NCI-H446 treated with DMSO at 0.1 percent for 48 hours (cell line): ENCODE measurements around the gene SUPT20HL2.
"Not testable (repeated sequence)": the region's sequence is repeated elsewhere in the genome, so short reads cannot be mapped to it uniquely, and the experiment has no call there.

ENCODE experiments used
- DNase-seq: peaks from one replicate; lab custom pipeline; 2025; lab: John Stamatoyannopoulos, UW

SUPT20HL2 gene

DNA sequence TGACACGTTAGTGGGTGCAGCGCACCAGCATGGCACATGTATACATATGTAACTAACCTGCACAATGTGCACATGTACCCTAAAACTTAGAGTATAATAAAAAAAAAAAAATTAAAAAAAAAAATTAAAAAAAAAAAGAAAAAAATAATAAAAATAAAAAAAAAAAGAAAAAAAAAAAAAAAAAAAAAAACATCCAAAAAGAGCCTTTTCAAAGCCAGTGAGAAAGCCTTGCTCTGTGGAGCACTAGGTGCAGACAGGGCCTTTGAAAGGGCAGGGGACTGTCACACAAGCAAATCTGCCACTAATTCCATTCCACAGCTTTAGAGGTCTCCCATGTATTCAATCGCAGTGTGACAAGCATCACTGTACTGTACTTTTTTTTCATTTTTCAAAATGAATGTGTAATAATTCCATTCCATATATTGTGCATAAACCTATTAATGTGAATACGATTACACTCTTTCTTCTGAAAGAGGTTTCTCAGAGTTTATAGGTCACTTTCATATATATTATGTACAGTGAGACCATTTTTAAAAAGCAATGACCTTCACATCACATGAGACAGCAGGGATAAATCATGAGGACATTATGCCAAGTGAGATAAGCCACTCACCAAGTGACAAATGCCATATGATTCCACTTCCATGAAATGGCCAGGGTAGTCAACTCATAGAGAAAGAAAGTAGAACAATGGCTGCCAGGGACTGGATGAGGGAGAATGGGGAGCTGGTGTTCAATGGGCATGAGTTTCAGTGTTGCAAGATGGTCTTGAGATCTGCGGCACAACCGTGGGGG lies 4.1 kb downstream of the SUPT20HL2 start:
- not testable (repeated sequence) for DNase-seq

DNA sequence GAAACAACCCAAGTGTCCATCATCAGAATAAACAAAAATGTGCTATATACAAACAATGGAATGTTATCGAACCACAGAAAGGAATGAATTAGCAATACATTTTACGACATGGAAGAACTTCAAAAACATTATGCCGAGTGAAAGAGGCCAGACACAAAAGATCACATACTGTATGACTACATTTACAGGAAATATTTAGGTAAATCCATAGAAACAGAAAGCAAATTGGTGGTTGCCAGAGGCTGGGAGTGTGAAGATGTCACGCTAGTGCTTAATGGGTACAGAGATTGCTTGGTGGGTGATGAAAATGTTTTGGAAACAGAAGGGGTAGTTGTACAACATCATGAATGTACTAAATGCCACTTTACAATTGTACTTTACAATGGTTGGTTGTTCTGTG lies 5.1 kb downstream of the SUPT20HL2 start:
- not testable (repeated sequence) for DNase-seq

DNA sequence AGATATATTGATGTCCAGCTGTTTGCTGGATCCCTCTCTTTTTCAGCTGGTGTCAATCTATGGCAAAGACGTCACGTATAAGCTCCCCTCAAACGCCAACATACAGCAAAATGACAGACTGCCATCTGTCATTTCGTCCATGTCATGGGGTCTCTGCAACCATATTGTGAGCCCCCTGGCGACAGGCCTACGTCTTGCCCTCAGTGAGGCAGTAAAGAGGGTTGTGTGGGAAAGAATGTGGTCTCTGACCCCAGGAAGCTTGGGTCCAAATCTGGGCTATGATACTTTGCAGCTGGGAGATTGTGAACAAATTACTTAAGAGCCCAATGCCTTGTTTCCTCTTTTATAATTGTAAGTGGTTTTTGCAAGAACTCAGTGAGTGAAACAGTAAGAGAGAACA lies 7.4 kb downstream of the SUPT20HL2 start:
- DNase-seq: no peak

DNA sequence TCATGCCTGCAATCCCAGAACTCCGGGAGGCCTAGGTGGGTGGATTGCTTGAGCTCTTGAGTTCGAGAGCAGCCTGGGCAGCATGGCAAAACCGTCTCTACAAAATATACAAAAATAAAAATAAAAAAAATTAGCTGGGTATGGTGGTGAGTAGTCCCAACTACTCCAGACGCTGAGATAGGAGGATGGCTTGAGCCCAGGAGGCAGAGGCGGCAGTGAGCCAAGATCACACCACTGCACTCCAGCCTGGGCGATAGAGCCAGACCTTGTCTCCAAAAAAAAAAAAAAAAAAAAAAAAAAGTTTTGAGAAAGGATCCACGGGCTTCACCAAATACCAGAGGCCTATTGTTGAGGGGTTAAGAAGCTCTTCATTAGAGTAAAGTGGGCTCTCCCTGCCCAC lies 8.0 kb downstream of the SUPT20HL2 start:
- no peak for DNase-seq

DNA sequence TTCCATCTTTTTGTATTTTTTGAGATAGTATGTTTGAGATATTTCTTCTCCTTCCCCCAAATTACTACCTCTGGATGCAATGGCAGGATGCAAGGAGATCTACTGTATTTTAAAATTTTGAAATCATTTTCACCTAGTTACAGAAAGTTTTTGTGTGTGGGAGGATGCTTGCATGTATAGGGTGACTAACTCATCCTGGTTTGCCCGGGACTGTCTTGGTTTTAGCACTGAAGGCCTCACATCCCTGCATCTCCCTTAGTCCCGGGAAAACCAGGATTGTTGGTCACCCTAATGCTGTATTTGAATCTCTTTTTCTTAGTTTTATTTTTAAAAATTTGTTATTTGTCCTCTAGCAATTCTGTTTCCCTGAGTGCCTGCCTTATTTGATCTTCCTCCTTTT lies 12.1 kb downstream of the SUPT20HL2 start:
- DNase-seq: no peak

DNA sequence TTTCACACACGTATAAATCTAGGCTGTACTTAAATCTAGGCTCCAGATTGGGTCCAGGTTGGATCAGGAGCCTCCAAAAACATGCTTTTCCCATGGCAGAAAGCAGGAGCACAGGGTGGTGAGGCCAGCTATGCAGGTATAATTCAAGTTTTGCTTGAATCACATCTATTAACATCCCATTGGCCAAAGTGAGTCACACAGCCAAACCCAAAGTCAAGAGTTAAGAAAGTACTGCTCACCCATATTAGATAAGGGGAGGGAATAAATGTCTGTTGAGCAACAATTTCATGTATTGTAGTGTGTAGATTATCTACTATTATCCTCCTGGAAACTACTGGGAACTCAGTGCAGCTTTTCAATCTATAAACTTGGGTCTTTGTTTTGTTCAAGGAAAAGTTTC lies 12.8 kb downstream of the SUPT20HL2 start:
- no peak for DNase-seq

DNA sequence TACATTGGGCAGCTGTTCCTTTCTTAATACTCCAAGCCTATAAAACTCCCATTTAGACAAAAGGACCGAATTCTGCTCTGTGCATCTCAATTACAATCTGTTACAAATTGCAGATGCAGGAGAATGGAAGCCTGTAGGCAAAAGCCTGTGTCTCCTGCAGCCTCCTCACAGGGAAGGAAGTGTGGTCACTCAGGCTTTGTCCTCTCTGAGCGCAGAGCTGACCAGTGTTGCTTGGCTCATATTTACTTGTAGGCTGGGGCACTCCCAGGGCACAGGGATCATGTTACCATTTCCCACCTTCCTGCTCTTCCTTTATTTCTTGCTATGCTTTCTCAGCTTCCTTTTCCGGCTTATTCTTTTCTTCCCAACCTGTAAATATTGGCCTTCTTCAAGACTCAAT lies 15.7 kb downstream of the SUPT20HL2 start:
- no peak for DNase-seq

DNA sequence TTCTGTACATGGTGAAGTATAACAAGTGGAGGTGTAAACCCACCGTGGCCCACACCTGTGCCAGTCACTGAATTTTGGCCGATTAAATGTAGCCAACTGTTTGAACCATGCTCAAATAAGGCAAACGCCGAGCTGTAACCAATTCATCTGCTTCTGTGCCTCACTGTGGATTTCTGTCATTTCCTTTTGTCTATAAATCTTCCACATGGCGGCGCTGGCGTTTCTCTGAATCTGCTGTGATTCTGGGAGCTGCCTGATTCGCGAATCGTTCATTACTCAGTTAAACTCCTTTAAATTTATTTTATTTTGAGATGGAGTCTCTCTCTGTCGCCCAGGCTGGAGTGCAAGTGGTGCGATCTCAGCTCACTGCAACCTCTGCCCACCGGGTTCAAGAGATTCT lies 19.2 kb downstream of the SUPT20HL2 start:
- no peak for DNase-seq

DNA sequence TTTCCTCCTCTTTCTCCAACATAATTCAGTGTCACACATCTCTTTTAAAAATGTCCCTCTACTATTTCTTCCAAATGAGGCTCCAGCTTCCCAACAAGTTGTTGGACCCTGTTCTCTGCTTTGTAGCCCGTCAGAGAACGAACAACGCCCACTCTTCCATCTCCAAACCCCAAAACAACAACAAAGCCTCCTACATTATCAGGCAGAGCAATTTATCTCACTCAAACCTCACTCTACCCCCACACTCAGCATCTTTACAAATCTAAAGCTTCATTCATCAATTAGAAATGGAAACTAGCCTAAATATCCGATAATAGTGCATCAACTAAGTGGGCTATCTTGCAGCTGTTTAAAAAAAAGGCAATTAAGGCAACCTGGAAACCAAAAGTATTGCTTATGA lies 20.5 kb downstream of the SUPT20HL2 start:
- no peak for DNase-seq

DNA sequence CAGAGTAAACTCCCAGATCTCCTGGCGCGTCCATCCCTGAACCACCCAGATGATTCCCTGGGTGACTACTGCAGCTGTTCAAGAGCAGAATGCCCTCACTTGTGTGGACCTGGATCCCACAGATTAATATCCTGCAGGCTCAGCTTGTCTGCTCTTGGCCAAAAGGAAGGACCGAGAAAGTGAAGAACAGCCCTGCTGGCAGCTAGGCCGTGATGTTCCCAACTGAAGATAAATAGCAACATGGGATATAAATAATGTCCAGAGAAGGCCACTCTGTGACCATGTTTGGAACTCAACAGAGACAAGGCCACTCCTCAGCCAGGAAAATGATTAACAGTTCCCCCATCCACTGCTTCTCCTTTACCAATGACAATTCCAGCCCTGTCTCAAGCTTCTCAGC lies 21.5 kb downstream of the SUPT20HL2 start:
- no peak for DNase-seq

DNA sequence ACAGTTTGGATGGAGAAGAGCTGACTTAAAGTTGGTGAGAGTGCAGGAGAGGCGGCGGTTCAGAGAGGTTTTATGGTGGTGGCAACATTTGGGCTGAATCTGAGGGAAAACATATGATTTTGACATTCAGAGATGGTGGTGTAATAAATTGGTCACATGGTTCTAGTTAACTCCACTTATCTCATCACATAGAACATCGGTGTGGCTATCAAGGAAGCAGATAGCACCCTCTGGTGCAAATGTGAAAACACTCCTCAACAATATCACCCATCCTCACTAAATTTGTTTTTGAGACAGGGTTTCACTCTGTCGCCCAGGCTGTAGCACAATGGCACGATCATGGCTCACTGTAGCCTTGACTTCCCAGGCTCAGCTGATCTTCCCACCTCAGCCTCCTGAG lies 28.8 kb downstream of the SUPT20HL2 start:
- no peak for DNase-seq

DNA sequence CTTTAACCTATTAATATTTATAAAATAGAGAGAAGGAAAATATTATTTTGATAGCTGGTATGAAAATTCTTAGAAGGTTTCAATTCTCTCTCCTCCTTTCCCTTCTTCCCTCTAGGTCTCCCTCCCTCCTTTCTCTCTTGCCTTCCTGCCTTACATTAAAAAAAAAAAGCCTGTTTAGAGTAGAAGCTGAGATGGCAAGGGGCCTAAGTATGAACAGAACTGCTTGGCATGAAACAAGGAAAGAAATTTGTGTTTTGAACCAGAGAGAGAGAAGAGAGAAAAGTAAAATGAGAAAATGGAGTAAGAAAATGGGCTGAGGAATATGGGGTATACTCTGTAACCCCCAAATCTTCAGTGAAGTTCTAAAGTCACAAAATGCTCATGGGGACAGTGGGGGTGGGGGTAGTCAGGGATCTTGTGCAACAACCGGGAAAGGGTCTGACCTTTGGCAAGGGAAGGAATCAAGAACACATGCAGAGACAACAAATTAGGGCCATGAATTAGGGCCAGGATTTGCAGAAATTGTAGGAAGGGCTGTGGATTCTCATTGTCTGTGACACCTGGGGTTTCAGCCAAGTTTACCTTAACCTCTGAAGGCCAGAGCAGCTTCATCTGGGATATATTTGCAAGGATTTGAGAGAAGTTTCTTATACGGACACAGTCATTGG lies 30.6 kb downstream of the SUPT20HL2 start:
- DNase-seq: no peak

DNA sequence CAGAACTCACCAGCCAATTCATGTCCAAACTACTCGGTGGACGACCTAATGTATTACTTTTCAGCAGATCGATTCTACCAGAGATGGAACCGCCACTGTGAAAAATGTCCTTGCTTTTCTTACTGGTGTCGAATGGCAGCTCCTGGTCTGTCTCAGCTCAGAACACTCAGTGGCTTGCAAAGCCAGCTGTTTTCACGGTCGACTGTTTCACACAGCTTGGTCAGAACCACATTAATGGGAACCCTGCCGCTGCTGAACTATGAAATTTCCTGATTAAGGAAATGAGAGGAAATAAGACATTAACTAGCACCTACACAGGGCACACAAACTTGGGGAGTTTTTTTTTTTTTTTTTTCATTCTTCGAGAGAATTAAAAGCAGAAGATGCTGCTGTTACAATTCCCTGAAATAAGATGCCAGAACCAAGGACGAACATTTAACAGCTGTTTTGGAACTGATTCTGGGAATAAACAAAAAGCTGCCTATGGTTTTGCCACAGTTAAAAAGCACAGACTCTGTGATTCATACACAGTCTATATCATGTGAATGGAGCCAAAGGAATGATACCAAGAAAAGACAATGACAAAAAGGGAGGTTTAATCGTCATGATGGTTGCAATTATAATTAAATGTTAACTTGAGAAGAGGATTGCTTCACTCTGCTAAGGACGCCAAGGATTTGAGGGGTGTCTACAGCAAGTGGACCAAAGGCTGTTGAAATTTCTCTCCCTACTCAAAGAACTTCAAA lies 31.3 kb downstream of the SUPT20HL2 start:
- no peak for DNase-seq

DNA sequence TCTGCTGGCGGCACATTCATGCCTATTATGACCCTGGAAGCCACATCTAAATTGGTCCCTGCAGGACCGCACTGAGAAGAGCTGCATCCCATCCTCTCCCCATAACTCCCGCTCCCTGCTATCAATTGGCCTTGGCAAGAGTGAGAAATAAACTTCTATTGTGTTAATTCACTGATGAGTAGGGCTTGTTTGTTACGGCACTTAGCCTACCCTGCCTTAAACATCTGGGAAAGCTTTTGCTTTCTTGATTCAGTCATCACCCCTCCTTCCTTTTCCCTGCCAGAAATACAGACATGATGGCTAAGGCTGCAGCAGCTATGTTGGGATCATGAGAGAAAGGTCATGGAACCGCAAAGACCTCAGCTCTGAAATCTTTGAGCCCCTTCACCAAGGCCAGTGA lies 36.5 kb downstream of the SUPT20HL2 start:
- DNase-seq: no peak

DNA sequence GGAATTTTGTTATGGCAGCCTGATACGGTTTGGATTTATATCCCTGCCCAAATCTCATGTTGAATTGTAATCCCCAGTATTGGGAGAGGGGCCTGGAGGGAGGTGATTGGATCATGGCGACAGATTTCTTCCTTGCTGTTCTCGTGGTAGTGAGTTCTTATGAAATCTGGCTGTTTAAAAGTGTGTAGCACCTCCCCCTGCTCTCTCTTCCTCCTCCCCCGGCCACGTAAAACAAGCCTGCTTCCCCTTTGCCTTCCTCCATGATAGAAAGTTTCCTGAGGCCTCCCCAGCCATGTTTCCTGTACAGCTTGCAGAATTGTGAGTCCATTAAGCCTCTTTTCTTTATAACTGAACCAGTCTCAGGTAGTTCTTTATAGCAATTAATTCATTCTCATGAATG lies 37.9 kb downstream of the SUPT20HL2 start:
- no peak for DNase-seq

DNA sequence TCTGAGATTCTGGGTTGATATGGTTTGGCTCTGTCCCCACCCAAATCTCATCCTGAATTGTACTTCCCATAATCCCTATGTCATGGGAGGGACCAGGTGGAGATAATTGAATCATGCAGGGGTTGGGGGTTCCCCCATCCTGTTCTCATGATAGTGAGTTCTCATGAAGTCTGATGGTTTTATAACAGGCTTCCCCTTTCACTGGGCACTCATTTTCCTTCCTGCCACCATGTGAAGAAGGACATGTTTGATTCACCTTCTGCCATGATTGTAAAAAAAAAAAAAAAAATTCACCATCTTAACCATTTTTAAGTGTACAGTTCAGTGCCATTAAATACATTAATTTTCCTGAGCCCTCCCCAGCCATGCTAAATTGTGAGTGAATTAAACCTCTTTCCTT lies 42.6 kb downstream of the SUPT20HL2 start:
- DNase-seq: no peak

DNA sequence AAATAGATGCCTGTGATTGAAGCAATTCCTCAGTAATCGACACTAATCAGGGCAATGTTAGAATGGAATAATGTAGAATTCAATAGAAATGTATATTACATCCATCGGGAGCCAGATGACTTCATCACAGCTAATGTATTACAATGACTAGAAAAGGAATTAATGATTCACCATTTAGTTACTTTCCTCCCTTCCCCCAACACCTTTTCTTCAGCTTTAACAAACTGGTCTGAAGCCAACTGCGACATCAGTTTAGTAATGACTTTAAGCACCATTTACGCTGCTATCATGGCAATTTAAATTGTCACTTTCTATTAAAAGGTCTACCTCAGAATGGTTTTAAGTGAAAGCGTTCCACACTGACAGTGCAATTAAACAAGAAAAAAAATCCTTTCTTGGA lies 45.1 kb downstream of the SUPT20HL2 start:
- DNase-seq: no peak

DNA sequence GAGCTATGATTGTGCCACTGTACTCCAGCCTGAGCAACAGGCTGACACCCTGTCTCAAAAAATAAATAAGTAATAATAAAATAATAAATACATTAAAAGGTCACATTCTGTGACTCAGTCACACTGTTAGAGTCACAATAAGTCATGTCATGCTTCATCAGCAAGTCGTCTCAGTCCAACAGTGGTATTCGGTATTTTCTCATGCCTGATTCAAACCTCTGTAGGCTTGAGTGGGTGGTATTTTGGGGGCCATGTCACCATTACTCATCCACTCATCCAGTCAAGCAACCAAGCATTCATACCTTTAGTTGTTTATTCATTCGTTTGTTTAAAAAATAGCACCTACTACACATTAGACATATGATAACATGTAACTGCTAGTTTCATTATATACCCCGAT lies 46.9 kb downstream of the SUPT20HL2 start:
- no peak for DNase-seq

DNA sequence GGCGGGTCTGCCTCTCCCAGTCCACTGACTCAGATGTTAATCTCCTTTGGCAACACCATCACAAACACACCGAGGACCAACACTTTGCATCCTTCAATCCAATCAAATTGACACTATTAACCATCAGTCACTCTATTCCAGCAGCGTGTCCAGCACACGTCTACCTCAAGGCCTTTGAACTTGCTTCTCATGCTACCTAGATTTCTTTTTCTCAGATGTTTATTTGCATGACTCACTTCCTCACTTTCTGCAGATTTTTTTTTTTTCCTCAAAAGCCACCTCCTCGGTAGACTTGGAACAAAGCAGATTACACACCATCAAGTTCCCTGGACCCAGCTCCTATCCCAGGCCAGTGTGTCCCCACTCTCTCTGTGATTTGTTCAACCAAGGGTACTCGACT lies 49.5 kb downstream of the SUPT20HL2 start:
- no peak for DNase-seq

DNA sequence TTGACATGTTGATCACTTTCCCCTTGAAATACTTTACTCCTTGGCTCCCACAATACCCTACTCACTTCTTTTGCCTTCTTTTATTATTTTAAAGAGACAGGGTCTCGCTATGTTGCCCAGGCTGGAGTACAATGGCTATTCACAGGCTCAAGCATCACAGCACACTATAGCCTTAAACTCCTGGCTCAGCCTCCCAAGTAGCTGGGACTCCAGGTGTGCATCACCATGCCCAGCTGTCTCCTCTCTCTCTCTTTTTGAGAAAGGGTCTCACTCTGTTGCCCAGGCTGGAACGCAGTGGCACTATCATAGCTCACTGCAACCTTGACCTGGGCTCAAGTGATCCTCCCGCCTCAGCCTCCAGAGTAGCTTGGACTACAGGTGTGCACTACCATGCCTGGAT lies 51.6 kb downstream of the SUPT20HL2 start:
- no peak for DNase-seq
